Measurements from ENCODE around the gene PCED1A. TPM values are rescaled to one million over a fixed set of nuclear protein-coding genes. Genes with fewer than 3 reads are reported as not detected.

The PCED1A gene
- total and polyA plus RNA-seq, 7 donors, result 8.6 to 28.0 (median 19.8) TPM

GRCh38 chr20:2816583-2817340 lies 23.7 kb downstream of the PCED1A start:
- H3K27me3 ChIP-seq, result peaks cover 11 to 49% (median 33%) of the 10 kb centered on the region in 3 donors
- no peak for DNase-seq
- H3K9me3 ChIP-seq, result peaks cover 0 to 8% (median 0%) of the 10 kb centered on the region in 4 donors
- intact Hi-C loops (cut with DNase I), result no loop called here
- WGBS, 2 donors, result 82 to 86% methylated on average over 20 of the region's 20 CpGs
- peaks cover 0 to 10% (median 1%) of the 10 kb centered on the region in 4 donors for H3K4me1 ChIP-seq
- TF ChIP-seq EP300 (IDR thresholded peaks at IDR 0.05) (no peak), POLR2AphosphoS5 (IDR thresholded peaks at IDR 0.05) (no peak), POLR2A (IDR thresholded peaks at IDR 0.05) (no peak), CTCF (IDR thresholded peaks at IDR 0.05) (no peak)
- H3K27ac ChIP-seq, result no peak overlapping the region
- no peak overlapping the region for H3K4me3 ChIP-seq
- H3K36me3 ChIP-seq, result no peaks in the 10 kb centered on the region

- no peak for DNase-seq
- intact Hi-C loops (cut with DNase I), result no loop called here
- Histone ChIP-seq H3K27me3 (peaks cover 6 to 47% (median 27%) of the 10 kb centered on the region in 3 donors), H3K4me1 (peaks cover 0 to 10% (median 1%) of the 10 kb centered on the region in 4 donors), H3K27ac (no peak within 1 kb of the TSS), H3K9me3 (peaks cover 0 to 9% (median 0%) of the 10 kb centered on the region in 4 donors), H3K4me3 (no peak within 1 kb of the TSS), H3K36me3 (no peaks in the 10 kb centered on the region)
- 78 to 89% methylated on average over 10 of the region's 10 CpGs for WGBS, 2 donors
- TF ChIP-seq CTCF (IDR thresholded peaks at IDR 0.05) (no peak), POLR2AphosphoS5 (IDR thresholded peaks at IDR 0.05) (no peak), EP300 (IDR thresholded peaks at IDR 0.05) (no peak), POLR2A (IDR thresholded peaks at IDR 0.05) (no peak)
Measured at GRCh38 chr20:2816030-2816582, 24.3 kb downstream of the PCED1A start, which contains the start of gene TMEM239. Gene TMEM239, plus strand, starts transcription at chr20:2816364. Its CDS starts 191 bp downstream, at chr20:2816555.

GRCh38 chr20:2815242-2815900 lies 25.1 kb downstream of the PCED1A start:
- H3K27me3 ChIP-seq, result peaks cover 0 to 47% (median 20%) of the 10 kb centered on the region in 3 donors
- no peak overlapping the region for H3K27ac ChIP-seq
- H3K36me3 ChIP-seq, result no peaks in the 10 kb centered on the region
- WGBS, 2 donors, result 88 to 89% methylated on average over 8 of the region's 8 CpGs
- H3K4me3 ChIP-seq, result no peak overlapping the region
- intact Hi-C loops (cut with DNase I), result no loop called here
- H3K4me1 ChIP-seq, result peaks cover 0 to 6% (median 0%) of the 10 kb centered on the region in 4 donors
- no peak for TF ChIP-seq EP300 (IDR thresholded peaks at IDR 0.05)
- TF ChIP-seq POLR2AphosphoS5 (IDR thresholded peaks at IDR 0.05), result no peak
- no peak for TF ChIP-seq POLR2A (IDR thresholded peaks at IDR 0.05)
- TF ChIP-seq CTCF (IDR thresholded peaks at IDR 0.05), result no peak
- DNase-seq, result no peak
- H3K9me3 ChIP-seq, result peaks cover 0 to 9% (median 0%) of the 10 kb centered on the region in 4 donors

GRCh38 chr20:2814587-2815051 lies 25.8 kb downstream of the PCED1A start, which contains the start of gene C20orf141:
Gene C20orf141, plus strand, starts transcription at chr20:2814987. Its CDS starts 198 bp downstream, at chr20:2815185.
- DNase-seq, result no peak
- peaks cover 0 to 39% (median 15%) of the 10 kb centered on the region in 3 donors for H3K27me3 ChIP-seq
- H3K9me3 ChIP-seq, result peaks cover 0 to 9% (median 0%) of the 10 kb centered on the region in 4 donors
- H3K27ac ChIP-seq, result no peak within 1 kb of the TSS
- no peak within 1 kb of the TSS for H3K4me3 ChIP-seq
- WGBS, 2 donors, result 36 to 50% methylated on average over 5 of the region's 5 CpGs
- H3K4me1 ChIP-seq, result peaks cover 0 to 6% (median 0%) of the 10 kb centered on the region in 4 donors
- H3K36me3 ChIP-seq, result no peaks in the 10 kb centered on the region
- intact Hi-C loops (cut with DNase I), result no loop called here
- peak in 1 of 4 donors; percentile 47 for TF ChIP-seq POLR2AphosphoS5 (IDR thresholded peaks at IDR 0.05)
- no peak for TF ChIP-seq CTCF (IDR thresholded peaks at IDR 0.05)
- no peak for TF ChIP-seq EP300 (IDR thresholded peaks at IDR 0.05)

All from sigmoid colon (tissue), 7 donors.